ENCODE data around the gene NFE2L2.

- TF ChIP-seq EZH2 (IDR thresholded peaks at IDR 0.05; ENCODE audit: borderline replicate concordance, low read length) (no peak), CTCF (IDR thresholded peaks at IDR 0.05; ENCODE audit: low read length) (no peak)
These were observed 38.0 kb upstream of the NFE2L2 start for GRCh38 chr2:177302552-177302951.

All from OCI-LY1 (cell line).